ENCODE data around the gene FYB2. TPM values are rescaled to one million over a fixed set of nuclear protein-coding genes. Genes with fewer than 3 reads are reported as not detected.

The FYB2 gene
- total and polyA plus RNA-seq, 10 of the 15 experiments (the other 5 are each of a cell fraction or from before 2014, with no cell fraction given), result 0.04 to 0.16 (median 0.05) TPM; not detected in 4

DNA sequence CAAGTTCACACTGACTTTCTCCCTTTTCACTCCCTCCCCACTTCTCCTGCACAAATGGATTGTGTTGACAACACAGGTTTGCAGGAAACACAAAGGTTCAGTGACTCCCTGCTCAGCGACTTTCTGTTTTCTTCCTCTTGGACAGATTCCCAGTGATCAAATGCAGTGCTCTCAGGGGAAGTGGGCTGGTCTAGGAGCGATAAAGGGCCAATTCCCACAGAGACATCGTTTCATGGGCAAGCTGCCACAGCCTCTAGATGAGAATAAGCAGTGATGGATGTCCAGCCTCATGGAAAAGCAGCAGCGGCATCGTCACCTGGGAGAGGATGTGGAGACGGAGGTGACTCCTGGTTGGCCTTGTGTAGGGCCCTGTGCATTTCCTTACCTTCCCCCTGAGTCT is 30.6 kb downstream of the FYB2 start:
- ChIA-PET RAD21 (ENCODE audit: unreplicated experiment) (no interaction called here), POLR2A (no interaction called here), CTCF (no interaction called here), SMC1A (ENCODE audit: uncharacterized antibody, unreplicated experiment) (no interaction called here)
- H3K36me3 ChIP-seq (ENCODE audit: control insufficient read depth in 2 of 2, insufficient read depth in 2 of 2, low read length in 1 of 2), result no peaks in the 10 kb centered on the region
- H2AFZ ChIP-seq (ENCODE audit: control insufficient read depth, low read depth, low read length), result no peak overlapping the region
- in situ Hi-C loops (cut with MboI) (no loop called here), intact Hi-C loops (cut with micrococcal nuclease; ENCODE audit: unreplicated experiment) (no loop called here)
- no peaks in the 10 kb centered on the region for H3K9me3 ChIP-seq (replicated peaks; ENCODE audit: control insufficient read depth, insufficient read depth, low read length)
- no peak overlapping the region for H3K4me2 ChIP-seq (ENCODE audit: control insufficient read depth, insufficient read depth)
- 5% methylated on average over 6 of the region's 6 CpGs for WGBS (ENCODE audit: insufficient coverage, insufficient replicate concordance, low lambda C conversion rate, missing lambda C conversion rate)
- DNase-seq (ENCODE audit: low read depth, low spot score), result no peak
- H3K27me3 ChIP-seq (replicated peaks in 1 of 2; ENCODE audit: control insufficient read depth in 2 of 2, insufficient read depth in 2 of 2, low read length in 1 of 2), result no peaks in the 10 kb centered on the region
- no peaks in the 10 kb centered on the region for H4K20me1 ChIP-seq (ENCODE audit: control insufficient read depth, insufficient read depth)
- no peak for TF ChIP-seq ZBTB11 (CRISPR knock-in tag; IDR thresholded peaks at IDR 0.05)
- H3K4me1 ChIP-seq (ENCODE audit: control insufficient read depth, insufficient read depth, low read length), result no peaks in the 10 kb centered on the region
- BruUV-seq (replicated peaks), result no TSS peak
- no peak for FAIRE-seq
- no peak for ATAC-seq
- no peaks in the 10 kb centered on the region for H3K79me2 ChIP-seq (ENCODE audit: control insufficient read depth, insufficient read depth, low read length)
- H3K9ac ChIP-seq (ENCODE audit: control insufficient read depth, insufficient read depth, low read length), result no peak overlapping the region
- no peak overlapping the region for H3K4me3 ChIP-seq
- H3K27ac ChIP-seq (ENCODE audit: control insufficient read depth, insufficient read depth), result no peak overlapping the region

GRCh38 chr1:56788102-56788501 is 31.1 kb downstream of the FYB2 start:
- ChIA-PET SMC1A (ENCODE audit: uncharacterized antibody, unreplicated experiment) (interaction anchor here (0.6 kb wide), 1 partner anchor 17 kb away, joined by 3 read pairs; no protein-coding TSS in a partner anchor), RAD21 (ENCODE audit: unreplicated experiment) (no interaction called here), CTCF (no interaction called here), POLR2A (no interaction called here)
- Histone ChIP-seq H3K27ac (ENCODE audit: control insufficient read depth, insufficient read depth) (no peak overlapping the region), H2AFZ (ENCODE audit: control insufficient read depth, low read depth, low read length) (no peak overlapping the region), H4K20me1 (ENCODE audit: control insufficient read depth, insufficient read depth) (no peaks in the 10 kb centered on the region), H3K27me3 (replicated peaks in 1 of 2; ENCODE audit: control insufficient read depth in 2 of 2, insufficient read depth in 2 of 2, low read length in 1 of 2) (no peaks in the 10 kb centered on the region), H3K4me1 (ENCODE audit: control insufficient read depth, insufficient read depth, low read length) (no peaks in the 10 kb centered on the region), H3K9me3 (replicated peaks; ENCODE audit: control insufficient read depth, insufficient read depth, low read length) (no peaks in the 10 kb centered on the region), H3K36me3 (ENCODE audit: control insufficient read depth in 2 of 2, insufficient read depth in 2 of 2, low read length in 1 of 2) (no peaks in the 10 kb centered on the region), H3K4me3 (no peak overlapping the region), H3K79me2 (ENCODE audit: control insufficient read depth, insufficient read depth, low read length) (no peaks in the 10 kb centered on the region), H3K9ac (ENCODE audit: control insufficient read depth, insufficient read depth, low read length) (no peak overlapping the region), H3K4me2 (ENCODE audit: control insufficient read depth, insufficient read depth) (no peak overlapping the region)
- DNase-seq (ENCODE audit: low read depth, low spot score) (no peak), FAIRE-seq (no peak), ATAC-seq (no peak)
- in situ Hi-C loops (cut with MboI) (no loop called here), intact Hi-C loops (cut with micrococcal nuclease; ENCODE audit: unreplicated experiment) (no loop called here)
- no TSS peak for BruUV-seq (replicated peaks)
- TF ChIP-seq BCL11A (IDR thresholded peaks at IDR 0.05; ENCODE audit: low read depth, low read length), result no peak
- no peak for TF ChIP-seq RUNX3 (IDR thresholded peaks at IDR 0.05; ENCODE audit: low read length)
- TF ChIP-seq SP1 (IDR thresholded peaks at IDR 0.05; ENCODE audit: low read depth, low read length), result no peak
- TF ChIP-seq IKZF1 (conservative IDR thresholded peaks at IDR 0.05), result no peak
- TF ChIP-seq, protein P1, sequence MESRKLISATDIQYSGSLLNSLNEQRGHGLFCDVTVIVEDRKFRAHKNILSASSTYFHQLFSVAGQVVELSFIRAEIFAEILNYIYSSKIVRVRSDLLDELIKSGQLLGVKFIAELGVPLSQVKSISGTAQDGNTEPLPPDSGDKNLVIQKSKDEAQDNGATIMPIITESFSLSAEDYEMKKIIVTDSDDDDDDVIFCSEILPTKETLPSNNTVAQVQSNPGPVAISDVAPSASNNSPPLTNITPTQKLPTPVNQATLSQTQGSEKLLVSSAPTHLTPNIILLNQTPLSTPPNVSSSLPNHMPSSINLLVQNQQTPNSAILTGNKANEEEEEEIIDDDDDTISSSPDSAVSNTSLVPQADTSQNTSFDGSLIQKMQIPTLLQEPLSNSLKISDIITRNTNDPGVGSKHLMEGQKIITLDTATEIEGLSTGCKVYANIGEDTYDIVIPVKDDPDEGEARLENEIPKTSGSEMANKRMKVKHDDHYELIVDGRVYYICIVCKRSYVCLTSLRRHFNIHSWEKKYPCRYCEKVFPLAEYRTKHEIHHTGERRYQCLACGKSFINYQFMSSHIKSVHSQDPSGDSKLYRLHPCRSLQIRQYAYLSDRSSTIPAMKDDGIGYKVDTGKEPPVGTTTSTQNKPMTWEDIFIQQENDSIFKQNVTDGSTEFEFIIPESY (IDR thresholded peaks at IDR 0.05), result no peak
- TF ChIP-seq HDGF (IDR thresholded peaks at IDR 0.05), result no peak
- no peak for TF ChIP-seq BACH1 (IDR thresholded peaks at IDR 0.05; ENCODE audit: borderline replicate concordance)
- no peak for TF ChIP-seq NRF1 (conservative IDR thresholded peaks at IDR 0.05; ENCODE audit: low read depth, low read length)
- TF ChIP-seq IRF3 (IDR thresholded peaks at IDR 0.05), result no peak
- TF ChIP-seq NR2C1 (IDR thresholded peaks at IDR 0.05), result no peak
- TF ChIP-seq SREBF2 (IDR thresholded peaks at IDR 0.05; ENCODE audit: low read length), result no peak
- TF ChIP-seq RBBP5 (conservative IDR thresholded peaks at IDR 0.05), result no peak

Data from GM12878 (cell line).